IPS DF 6.9 (cell line): ENCODE data around the gene MAP2K7.
A peak's percentile ranks its signal among the peaks of the same experiment; 100 is the strongest.

ENCODE experiments used
- DNase-seq: peaks from one replicate; pipeline ENCODE4 v3.0.0-alpha.2; 2013; ENCODE audit warnings: low read depth, low spot score
- H3K27ac ChIP-seq: one replicate; pipeline ENCODE4 v1.5.1; 2013; ENCODE audit warnings: low read length, control low read depth
- H3K27me3 ChIP-seq: 2 replicates; pipeline ENCODE4 v1.6.1; 2013; ENCODE audit warnings: mild to moderate bottlenecking, low read length; ENCODE audit not compliant: control insufficient read depth, insufficient read depth
- H3K36me3 ChIP-seq: 2 replicates; pipeline ENCODE4 v1.6.1; 2013; ENCODE audit warnings: low read length; ENCODE audit not compliant: control insufficient read depth, insufficient read depth
- H3K4me1 ChIP-seq: 2 replicates; pipeline ENCODE4 v1.6.1; 2013; ENCODE audit warnings: low read length; ENCODE audit not compliant: control insufficient read depth, insufficient read depth
- H3K4me3 ChIP-seq: 2 replicates; pipeline ENCODE4 v1.5.1; 2013; ENCODE audit warnings: mild to moderate bottlenecking, low read length
- H3K9me3 ChIP-seq: 2 replicates; pipeline ENCODE4 v1.6.1; 2013; ENCODE audit warnings: low read length, inconsistent platforms; ENCODE audit not compliant: control insufficient read depth, insufficient read depth
- WGBS: extraction: QIAGEN DNeasy Blood & Tissue Kit; methylation state at CpG from one replicate; pipeline ENCODE4 v1.1.7; 2013; ENCODE audit warnings: mixed read lengths, missing lambda C conversion rate; ENCODE audit not compliant: insufficient read length, insufficient coverage; 5-methylcytosine and 5-hydroxymethylcytosine counted together

Gene MAP2K7

GRCh38 chr19:7860714-7861618 is 42.7 kb upstream of the MAP2K7 start:
- Histone ChIP-seq H3K27ac (no peak overlapping the region), H3K27me3 (peaks cover 3% of the 10 kb centered on the region; the same call in 1 of the 2 replicates), H3K36me3 (no peaks in the 10 kb centered on the region; the same call in 1 of the 2 replicates), H3K4me1 (peaks cover 8% of the 10 kb centered on the region), H3K9me3 (no peaks in the 10 kb centered on the region), H3K4me3 (no peak overlapping the region)
- no peak for DNase-seq
- WGBS, result no CpG with 5 or more reads among the region's 14 CpGs

GRCh38 chr19:7861619-7862412 is 41.9 kb upstream of the MAP2K7 start:
- Histone ChIP-seq H3K9me3 (no peaks in the 10 kb centered on the region), H3K36me3 (no peaks in the 10 kb centered on the region; the same call in 1 of the 2 replicates), H3K4me1 (peaks cover 8% of the 10 kb centered on the region), H3K4me3 (peak overlapping the region; percentile 37; the same call in 1 of the 2 replicates), H3K27me3 (peaks cover 3% of the 10 kb centered on the region; the same call in 1 of the 2 replicates), H3K27ac (no peak overlapping the region)
- WGBS, result no CpG with 5 or more reads among the region's 63 CpGs
- DNase-seq, result no peak

- no peak overlapping the region for H3K27ac ChIP-seq
- no peaks in the 10 kb centered on the region for H3K36me3 ChIP-seq
- H3K4me1 ChIP-seq, result peaks cover 8% of the 10 kb centered on the region
- no peaks in the 10 kb centered on the region for H3K9me3 ChIP-seq
- no CpG with 5 or more reads among the region's 67 CpGs for WGBS
- DNase-seq, result no peak
- H3K27me3 ChIP-seq, result peaks cover 3% of the 10 kb centered on the region; the same call in 1 of the 2 replicates
- H3K4me3 ChIP-seq, result peak overlapping the region; percentile 51; the same call in 1 of the 2 replicates
Measured at GRCh38 chr19:7862413-7862951, 41.2 kb upstream of the MAP2K7 start.

- no peaks in the 10 kb centered on the region for H3K9me3 ChIP-seq
- H3K27me3 ChIP-seq, result peaks cover 3% of the 10 kb centered on the region; the same call in 1 of the 2 replicates
- no peak for DNase-seq
- peak overlapping the region; percentile 51; the same call in 1 of the 2 replicates for H3K4me3 ChIP-seq
- H3K36me3 ChIP-seq, result no peaks in the 10 kb centered on the region
- WGBS, result no CpG with 5 or more reads among the region's 83 CpGs
- H3K4me1 ChIP-seq, result peaks cover 8% of the 10 kb centered on the region
- no peak overlapping the region for H3K27ac ChIP-seq
Measured at GRCh38 chr19:7863157-7863970, 40.3 kb upstream of the MAP2K7 start.

- H3K36me3 ChIP-seq, result no peaks in the 10 kb centered on the region
- peaks cover 3% of the 10 kb centered on the region; the same call in 1 of the 2 replicates for H3K27me3 ChIP-seq
- no peak overlapping the region for H3K4me3 ChIP-seq
- no CpG with 5 or more reads among the region's 21 CpGs for WGBS
- peaks cover 10% of the 10 kb centered on the region for H3K4me1 ChIP-seq
- no peak overlapping the region for H3K27ac ChIP-seq
- no peaks in the 10 kb centered on the region for H3K9me3 ChIP-seq
- DNase-seq, result no peak
Measured at GRCh38 chr19:7863971-7864689, 39.5 kb upstream of the MAP2K7 start.

GRCh38 chr19:7864690-7865074 is 39.0 kb upstream of the MAP2K7 start:
- peaks cover 10% of the 10 kb centered on the region for H3K4me1 ChIP-seq
- H3K9me3 ChIP-seq, result no peaks in the 10 kb centered on the region
- no peak for DNase-seq
- H3K36me3 ChIP-seq, result no peaks in the 10 kb centered on the region
- H3K27ac ChIP-seq, result no peak overlapping the region
- H3K4me3 ChIP-seq, result no peak overlapping the region
- peaks cover 3% of the 10 kb centered on the region; the same call in 1 of the 2 replicates for H3K27me3 ChIP-seq
- no CpG with 5 or more reads among the region's 18 CpGs for WGBS

- Histone ChIP-seq H3K4me3 (no peak overlapping the region), H3K27ac (no peak overlapping the region), H3K27me3 (peaks cover 3% of the 10 kb centered on the region; the same call in 1 of the 2 replicates), H3K4me1 (peaks cover 9% of the 10 kb centered on the region), H3K36me3 (no peaks in the 10 kb centered on the region), H3K9me3 (no peaks in the 10 kb centered on the region)
- WGBS, result no CpG with 5 or more reads among the region's 10 CpGs
- DNase-seq, result no peak
Measured at GRCh38 chr19:7865262-7865911, 38.3 kb upstream of the MAP2K7 start.

- no peak overlapping the region for H3K4me3 ChIP-seq
- no peak overlapping the region for H3K27ac ChIP-seq
- peaks cover 3% of the 10 kb centered on the region; the same call in 1 of the 2 replicates for H3K27me3 ChIP-seq
Measured at GRCh38 chr19:7866399-7867091, 37.1 kb upstream of the MAP2K7 start.

More at GRCh38 chr19:7866399-7867091, 37.1 kb upstream of the MAP2K7 start:
- DNase-seq, result no peak
- peaks cover 3% of the 10 kb centered on the region; the same call in 1 of the 2 replicates for H3K4me1 ChIP-seq
- no CpG with 5 or more reads among the region's 12 CpGs for WGBS
- no peaks in the 10 kb centered on the region for H3K9me3 ChIP-seq
- H3K36me3 ChIP-seq, result no peaks in the 10 kb centered on the region
